Fibroblast of gingiva (primary cell): ENCODE data around the gene ZNF335.
A peak's percentile ranks its signal among the peaks of the same experiment; 100 is the strongest.
"Not testable (repeated sequence)": the region's sequence is repeated elsewhere in the genome, so short reads cannot be mapped to it uniquely, and the experiment has no call there.

Source experiments
- DNase-seq: peaks from one replicate; pipeline ENCODE4 v3.0.0-alpha.2; 2011; ENCODE audit warnings: low read depth

ZNF335 gene

GRCh38 chr20:45970646-45971424 lies 1.2 kb downstream of the ZNF335 start:
- no peak for DNase-seq

- DNase-seq: peak; percentile 50
These were observed 2.0 kb downstream of the ZNF335 start for GRCh38 chr20:45969712-45970634.

DNA sequence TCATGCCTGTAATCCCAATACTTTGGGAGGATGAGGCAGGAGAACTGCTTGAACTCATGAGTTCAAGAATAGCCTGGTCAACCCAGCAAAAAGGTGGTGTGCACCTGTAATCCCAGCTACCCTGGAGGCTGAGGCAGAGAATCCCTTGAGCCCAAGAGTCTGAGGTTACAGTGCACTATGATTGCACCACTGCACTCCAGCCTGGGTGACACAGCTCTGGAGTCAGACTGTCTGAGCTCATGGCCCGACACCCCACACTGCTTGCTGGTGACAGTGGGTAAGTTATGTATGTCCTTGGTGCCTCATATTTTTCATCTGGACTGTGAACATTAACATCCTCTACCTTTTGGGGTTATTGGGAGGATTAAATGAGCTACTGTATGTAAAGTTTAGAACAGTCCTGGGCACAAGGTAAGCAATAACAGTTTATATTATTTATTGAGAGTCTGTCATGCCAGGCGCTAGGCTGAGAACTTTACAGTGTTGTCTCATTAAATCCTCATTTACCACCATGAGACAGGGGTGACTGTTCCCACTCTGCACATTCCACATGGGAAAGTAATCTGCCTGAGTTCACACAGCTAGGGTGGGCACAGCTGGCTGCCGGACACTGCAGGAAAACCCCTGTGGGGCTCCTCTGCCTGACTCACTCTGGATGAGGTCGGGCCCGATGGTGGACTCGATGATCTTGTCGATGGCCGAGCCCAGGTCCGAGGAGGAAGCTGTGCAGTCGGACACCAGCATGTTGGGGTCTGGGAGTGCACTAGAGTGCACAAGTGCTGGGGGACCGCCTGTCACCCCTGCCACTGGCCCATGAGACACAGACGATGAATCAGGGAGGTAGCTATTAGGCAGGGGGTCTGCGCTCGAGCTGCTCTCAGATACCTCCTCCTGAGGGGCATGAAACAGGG lies 2.9 kb downstream of the ZNF335 start:
- no peak for DNase-seq

DNA sequence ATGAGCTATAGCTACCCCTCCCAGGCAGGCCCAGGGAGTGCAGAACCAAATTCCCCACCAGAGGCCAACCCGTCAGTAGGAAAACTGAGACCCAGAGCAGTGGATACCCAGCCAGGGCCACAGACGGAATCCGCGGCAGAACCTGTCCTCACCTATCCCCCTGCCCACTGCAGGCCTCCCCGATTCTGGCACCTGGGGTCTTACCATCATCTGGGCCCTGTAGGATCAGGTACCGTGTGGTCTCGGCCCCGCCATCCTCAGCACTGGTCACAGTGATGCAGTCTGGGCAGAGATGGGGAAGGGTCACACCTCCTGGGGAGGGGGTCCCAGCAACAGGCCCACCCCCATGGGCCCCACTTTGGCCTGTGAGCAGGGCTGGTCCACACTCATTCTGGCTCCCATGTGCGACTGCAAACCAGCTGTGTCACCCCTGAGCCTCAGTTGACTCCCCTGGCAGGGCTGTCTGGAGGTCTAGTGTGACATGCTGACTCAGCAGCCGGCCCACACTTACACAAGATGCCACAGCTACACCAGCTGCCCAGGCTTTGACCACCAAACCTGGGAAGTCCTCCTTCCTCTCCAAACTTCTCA lies 3.8 kb downstream of the ZNF335 start:
- DNase-seq: no peak

DNA sequence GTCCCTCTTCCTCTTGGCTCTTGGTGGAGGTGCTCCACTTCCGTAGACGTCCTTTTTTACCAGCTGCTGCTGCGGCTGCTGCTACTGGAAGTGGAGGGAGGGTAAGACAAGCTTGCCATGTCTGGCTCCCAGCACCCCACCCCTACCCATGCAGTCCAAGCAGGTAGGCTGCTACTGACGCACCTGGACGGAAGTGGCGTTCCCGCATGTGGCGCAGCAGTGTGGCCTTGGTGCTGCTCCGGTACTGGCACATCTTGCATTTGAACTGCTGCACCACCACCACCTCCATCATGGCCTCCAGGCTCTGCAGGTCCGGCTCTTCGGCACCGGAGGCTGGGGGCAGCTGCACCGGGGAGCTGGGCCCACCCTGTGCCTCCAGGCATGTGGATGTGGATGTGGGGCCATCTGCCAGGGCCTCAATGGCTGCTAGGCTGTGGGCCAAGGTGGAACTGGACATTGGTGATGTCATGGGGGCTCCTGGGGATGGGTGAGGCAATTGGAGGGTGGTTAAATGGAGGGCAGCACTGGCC lies 4.4 kb downstream of the ZNF335 start:
- DNase-seq: no peak

DNA sequence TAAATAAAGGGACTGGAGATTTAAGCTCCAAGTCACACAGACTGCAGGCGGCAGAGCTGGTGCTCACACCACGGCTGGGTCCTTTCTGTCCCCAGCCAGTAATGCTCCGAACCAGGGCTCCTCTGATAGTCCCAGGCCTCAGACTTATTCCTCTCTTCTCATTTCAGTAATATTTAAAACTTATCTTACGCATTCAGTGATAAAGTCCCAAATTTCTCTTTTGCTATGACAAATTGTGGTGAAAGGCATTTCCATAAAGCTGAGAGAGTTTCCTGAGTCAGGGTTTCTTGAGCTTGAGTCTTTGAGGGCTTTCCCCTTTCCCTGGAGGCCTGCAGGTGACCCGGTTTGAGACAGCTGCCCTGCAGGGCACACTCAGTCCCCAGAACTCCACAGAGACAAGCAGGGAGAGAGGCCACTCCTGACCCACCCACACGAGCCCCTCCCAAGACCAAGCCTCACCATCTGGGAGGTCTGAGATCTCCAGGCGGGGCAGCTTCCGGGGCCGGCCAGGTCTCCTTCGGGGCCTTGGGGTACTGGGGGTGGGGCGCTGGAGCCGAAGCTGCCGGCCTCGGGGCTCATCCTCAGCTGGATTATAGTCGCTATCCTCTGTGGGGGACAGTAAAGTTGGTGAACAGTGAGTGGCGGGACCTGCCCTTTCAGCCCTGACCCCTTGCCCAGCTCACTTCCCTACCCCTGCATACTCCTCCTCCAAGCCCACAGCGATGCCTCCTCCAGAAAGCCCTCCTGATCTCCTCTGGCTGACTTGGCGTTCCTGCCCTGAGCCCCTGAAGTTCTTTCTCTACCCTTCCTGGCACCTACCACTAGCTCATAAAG lies 6.6 kb downstream of the ZNF335 start:
- DNase-seq: no peak

DNA sequence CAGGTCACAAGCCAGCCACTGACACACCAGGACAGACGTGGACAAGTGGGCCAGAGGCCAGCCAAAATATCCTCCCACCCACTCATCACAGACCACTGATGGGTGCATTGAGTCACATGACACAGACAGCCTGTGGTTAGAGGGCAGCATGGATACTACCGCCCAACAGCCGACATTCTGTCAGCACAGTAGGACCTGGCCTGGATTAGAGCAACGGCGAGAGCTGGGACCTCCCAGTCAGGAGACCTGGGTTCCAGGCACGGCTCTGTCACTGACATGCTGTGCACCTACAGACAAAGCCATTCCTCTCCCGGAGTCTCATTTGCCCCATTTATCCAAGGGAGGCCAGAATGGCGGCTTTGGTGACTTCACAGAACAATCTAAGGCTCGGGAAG lies 8.0 kb downstream of the ZNF335 start:
- no peak for DNase-seq

DNA sequence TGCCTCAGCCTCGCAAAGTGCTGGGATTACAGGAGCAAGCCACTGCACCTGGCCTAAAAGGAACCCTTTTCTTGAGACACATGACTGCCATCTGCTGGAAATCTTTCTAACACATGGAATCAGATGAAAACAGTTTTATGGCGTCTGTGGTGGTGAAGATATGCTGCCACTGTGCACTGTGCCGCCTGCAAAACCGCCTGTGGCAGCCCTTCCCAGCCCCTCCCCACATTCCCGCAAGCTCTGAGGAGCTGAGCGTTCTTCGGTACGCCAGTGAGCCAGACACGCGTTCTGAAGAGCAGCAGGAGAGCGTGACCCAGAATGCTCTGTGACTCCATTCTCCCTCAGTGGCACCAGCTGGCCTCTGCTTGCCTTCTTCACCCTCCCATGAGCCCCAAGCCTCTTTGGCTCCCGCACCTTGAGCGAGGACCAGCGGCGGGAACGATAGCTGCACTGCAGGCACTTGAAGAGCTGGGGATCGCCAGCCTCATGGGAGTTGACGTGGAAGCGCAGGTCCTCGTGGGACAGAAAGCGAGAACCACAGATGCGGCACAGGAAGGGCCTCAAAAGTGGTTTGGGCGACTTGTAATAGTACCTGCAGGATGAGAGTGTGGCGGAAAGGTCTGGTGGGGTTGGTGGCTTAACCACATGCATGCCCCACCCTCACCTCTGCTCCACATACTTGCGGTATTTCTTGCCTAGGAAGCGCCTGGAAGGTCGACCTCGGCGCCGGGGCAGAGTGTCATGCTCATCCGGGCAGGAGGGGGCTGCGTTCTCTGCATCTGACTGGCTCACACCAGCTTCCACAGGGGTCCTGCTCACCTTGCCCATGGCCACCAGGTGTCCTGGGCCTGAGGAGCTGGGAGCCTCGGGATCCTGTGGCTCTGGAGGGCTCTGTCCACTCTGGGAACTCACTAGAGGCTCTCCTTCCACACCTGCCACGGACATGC lies 8.7 kb downstream of the ZNF335 start:
- DNase-seq: no peak

DNA sequence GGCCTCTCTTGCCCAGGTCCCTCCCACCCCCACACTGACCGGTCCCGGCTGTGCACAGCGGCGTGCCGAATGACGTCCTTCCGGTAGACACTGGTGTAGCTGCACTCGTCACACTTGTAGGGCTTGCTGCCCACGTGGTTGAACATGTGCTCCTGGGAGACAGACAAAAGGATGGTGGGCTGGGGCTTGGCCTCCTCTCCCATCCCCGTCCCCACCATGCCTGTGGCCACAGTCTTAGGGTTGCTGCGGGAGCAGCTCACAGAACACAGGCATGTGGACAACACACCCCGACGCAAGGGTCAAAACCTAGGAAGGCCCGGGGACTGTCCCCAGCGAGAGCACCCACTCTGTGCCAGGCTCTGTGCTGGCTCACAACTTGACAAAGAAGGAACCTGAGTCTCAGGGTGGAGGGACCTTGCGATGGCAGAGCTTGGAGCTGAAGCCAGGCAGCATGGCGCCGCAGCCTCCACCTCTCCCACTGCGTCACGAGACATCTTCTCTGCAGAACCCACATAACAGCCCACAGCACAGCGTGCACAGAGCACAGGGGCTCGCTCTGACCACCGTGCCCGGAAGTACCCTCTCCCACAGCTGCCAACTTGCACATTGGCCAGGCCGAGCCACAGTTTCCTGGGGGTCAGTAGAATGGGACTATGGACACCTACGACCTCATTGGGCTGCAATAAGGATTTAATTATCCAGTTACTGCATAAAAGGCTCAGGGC lies 9.8 kb downstream of the ZNF335 start:
- DNase-seq: no peak

DNA sequence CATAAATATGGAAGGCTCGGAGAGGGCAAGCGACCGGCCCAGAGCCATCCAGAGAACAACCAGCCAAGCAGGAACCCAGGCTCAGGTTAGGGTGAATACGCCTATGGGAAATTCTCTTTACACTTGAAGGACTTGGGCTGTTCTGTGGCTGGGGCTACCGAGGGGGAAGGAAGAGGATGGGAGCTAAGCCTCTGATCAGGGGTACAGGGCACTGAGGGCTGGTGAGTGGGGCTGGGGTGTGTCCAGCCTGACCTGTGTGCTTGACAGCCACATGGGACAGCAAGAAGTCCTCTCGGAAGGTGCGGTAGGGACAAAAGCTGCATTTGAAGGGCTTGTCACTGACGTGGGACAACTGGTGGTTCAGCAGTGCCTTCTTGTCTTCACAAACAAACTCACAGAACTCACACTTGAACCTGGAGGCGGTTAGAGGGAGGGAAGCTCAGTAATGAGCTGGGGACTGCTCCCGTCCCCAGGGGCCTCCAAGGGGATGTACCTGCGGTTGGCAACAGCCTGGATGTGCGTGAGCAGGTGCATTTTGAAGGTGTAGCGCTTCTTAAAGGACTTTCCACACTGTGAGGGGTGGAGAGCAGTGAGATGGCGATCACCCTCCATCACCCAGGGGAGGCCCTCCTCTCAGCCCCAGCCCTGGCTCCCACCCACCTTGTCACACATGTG lies 11.9 kb downstream of the ZNF335 start:
- DNase-seq: no peak

GRCh38 chr20:45959126-45959525 lies 12.9 kb downstream of the ZNF335 start:
- no peak for DNase-seq

GRCh38 chr20:45958593-45958992 lies 13.4 kb downstream of the ZNF335 start:
- no peak for DNase-seq

DNA sequence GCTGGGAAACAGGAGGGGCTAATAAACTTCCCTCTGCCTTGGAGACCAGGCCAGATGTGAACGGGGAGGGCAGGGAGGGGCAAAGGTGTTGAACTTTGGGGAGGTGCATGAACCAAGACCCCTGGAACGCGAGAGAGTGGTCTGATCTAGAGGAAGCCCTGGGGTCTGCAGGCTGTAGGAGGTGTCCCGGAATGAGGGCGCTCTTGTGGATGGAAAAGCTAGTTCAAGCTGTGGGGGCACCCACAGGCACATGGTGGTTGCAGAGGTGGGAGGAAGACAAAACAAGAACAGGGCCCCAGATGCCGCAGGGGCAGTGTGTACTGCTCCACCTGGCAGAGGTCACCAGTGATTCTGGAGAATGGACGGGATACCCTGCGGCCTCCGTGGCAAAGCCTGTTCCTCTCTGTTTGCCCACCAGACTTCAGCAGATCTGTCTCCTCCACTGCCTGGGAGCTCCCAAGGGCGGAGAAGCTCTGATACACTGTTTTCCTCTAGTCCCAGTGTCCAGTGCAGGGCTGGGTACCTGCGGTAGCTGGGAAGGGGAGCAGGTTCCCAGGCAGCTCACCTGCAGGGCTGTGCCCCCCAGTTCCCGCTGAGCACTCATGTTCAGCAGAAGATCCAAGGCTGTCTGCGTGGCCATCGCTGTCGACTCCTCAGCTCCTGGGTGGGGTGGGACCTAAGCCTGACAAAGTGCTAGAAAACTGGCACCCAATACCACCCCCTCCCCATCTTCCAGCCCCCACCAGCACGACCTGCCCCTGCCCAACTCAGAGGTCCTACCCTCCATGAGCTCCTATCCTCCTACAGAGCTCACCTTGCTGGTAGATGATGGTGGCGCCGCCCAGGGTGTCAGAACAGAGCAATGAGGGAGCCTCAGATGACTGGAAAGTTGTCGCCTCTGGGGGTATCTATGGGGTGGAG lies 14.7 kb downstream of the ZNF335 start:
- no peak for DNase-seq

DNA sequence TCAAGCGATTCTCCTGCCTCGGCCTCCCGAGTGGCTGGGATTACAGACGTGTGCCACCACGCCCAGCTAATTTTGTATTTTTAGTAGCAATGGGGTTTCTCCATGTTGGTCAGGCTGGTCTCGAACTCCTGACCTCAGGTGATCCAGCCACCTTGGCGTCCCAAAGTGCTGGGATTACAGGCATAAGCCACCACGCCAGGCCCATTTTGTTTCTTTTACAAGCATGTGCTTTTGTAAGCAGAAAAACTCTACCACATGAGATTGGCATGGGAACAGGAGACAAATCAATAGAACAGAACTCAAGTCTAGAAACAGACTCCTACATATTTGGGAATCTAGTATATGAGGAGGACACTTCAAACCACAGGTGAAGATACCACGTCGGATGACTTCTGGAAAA lies 15.7 kb downstream of the ZNF335 start:
- DNase-seq: not testable (repeated sequence)

GRCh38 chr20:45953672-45954071 lies 18.3 kb downstream of the ZNF335 start:
- no peak for DNase-seq

DNA sequence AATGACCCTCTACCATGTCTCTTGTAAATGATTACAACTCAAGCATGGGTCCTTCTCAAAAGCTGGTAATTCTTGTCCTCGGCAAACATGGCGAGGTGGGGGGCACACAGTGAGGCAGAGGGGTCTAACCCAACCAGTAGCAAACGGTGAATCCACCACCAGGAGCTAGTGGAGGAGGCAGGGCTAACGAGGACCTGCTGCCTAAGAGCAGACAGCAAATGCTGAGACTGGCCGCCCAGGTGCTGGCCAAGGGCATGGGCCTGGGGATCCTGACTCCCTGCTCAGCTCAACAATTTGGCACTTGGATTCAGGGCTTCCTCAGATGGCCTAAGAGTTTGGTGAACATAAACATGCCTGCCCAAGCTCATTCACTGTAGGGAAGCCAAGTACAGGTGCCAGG lies 19.1 kb downstream of the ZNF335 start:
- DNase-seq: no peak
